Muscle of back (tissue), 11 donors: Measurements from ENCODE around the gene CNDP1. TPM values are rescaled to one million over a fixed set of nuclear protein-coding genes. Genes with fewer than 3 reads are reported as not detected.

Experiments used
- DNase-seq, 3 donors: peaks; one replicate each; pipeline versions ENCODE4 v3.0.0 to v3.0.0-alpha.2; 2013
- polyA plus RNA-seq, 10 donors: library from polyadenylated mRNA; unstranded; fragments of 120-200 nt; gene quantifications; one replicate each; pipeline ENCODE4 v1.2.1, GENCODE V29; 2013; ENCODE audit not compliant: insufficient read length in 10 of 10

The CNDP1 gene
- polyA plus RNA-seq, 10 donors = 0.11 to 0.50 (median 0.20) TPM; not detected in 2

- peak; percentile 78 to 98 (median 95) for DNase-seq
These were observed 27.7 kb upstream of the CNDP1 start for GRCh38 chr18:74506448-74507084.

GRCh38 chr18:74507097-74507881 is 27.0 kb upstream of the CNDP1 start:
- DNase-seq = no peak

DNA sequence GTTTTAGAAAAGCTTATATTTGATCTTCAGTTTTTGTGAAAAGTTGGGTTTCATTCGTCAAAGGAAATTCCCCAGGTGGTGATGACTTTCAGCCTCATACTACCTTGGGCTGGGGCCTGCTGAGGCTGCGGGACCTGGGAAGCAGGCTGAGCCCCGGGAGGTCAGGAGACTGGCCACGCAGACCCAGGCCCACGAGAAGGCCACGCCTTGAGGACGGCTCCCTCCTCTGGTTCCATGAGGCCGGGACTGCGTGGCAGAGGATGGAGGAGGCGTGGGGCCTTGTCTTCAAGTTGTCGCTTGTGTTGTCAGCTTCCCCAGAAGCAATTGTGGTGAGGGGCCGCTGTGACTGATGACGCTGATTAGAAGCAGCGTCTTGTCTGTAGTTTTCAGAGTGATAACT is 26.4 kb upstream of the CNDP1 start:
- DNase-seq = no peak

DNA sequence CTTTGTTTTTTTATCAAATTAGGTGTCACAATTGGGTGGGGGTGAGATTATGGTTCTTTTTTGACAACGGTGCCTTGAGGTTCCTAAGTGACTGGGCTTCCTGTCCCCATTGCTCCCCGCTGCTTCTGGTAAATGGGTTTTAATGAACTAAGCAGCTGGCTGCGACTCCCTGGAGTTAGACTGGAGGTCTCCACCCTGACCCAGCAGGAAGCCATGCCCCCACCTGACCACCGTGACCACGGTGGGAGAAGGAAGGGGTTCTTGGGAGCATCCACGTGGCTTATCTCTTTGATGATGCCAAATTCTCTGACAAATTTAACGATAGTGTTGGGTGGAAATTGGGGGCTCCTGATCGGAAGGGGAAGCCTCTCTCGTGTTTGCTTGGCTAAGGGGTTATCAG is 25.9 kb upstream of the CNDP1 start:
- no peak for DNase-seq

- DNase-seq = no peak
These were observed 25.5 kb upstream of the CNDP1 start for GRCh38 chr18:74508821-74509225.

DNA sequence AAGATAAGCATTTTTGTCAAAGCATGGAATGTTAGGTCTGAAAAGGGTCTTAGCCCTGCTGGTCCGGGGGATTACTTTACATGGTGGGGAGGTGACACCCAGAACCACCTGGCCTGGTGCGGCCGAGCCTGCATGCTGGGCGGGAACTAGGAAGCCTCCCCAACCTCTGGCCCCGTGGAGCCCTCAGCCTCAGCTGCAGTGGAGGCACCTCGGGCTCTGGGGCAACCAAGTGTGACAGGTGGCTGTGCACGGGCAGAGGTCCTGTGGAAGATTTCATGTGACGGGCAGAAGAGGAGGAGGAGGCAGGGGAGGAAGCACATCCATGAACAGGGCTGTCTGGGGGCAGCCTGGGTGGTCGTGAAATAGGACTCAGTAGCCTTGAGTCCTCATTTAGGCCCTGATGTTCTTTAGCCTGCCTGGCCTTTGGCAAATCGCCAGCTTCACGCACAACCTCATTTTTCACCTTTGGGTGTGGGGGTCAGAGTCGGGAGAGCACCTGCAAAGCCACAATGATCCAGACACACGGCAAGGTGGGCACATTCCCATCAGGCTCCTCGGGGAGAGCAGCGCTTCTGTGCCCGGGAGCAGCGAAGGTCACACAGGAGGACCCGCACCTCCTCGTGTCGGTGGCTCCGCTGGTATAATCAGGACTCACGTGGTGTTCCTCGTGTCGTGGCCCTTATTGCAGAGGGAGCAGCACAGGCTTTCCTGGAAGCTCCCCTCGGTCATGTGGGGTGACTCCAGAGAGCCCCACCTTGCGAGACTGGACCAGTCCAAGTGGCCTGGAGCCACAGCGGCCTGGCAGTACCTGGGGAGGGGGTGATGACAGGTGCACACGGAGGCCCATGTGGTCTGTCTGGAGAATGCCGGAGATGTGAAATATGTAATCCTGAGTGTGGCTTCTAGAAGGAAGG is 24.2 kb upstream of the CNDP1 start:
- DNase-seq = no peak

DNA sequence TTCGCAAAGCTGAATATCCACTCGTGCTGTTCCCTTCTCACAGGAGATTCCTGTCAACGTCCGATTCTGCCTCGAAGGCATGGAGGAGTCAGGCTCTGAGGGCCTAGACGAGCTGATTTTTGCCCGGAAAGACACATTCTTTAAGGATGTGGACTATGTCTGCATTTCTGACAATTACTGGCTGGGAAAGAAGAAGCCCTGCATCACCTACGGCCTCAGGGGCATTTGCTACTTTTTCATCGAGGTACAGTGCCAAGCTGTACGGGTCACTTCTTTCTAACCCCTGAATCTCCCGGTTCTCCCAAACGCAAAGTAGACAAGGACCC is 23.6 kb upstream of the CNDP1 start:
- DNase-seq = no peak

DNA sequence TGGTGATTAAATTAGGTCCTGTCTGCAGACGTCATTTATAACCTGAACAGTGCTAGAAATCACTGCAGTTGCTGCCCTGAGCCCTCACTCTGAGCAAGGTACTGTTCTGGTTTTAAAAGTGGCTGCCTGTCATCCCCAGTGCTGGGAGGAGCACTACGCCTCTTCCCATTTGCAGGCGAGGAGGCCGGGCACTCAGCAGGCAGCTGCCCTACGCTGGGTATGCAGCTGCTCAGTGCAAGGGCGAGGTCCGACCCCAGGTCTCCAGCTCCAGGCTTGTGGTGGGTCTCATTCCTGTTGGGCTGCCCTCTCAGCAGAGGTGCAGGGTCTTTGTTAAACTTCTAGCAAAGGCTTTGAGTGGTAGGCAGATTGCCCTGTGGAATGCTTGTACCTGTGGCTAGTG is 22.5 kb upstream of the CNDP1 start:
- no peak for DNase-seq

GRCh38 chr18:74512321-74513053 is 21.8 kb upstream of the CNDP1 start:
- DNase-seq = no peak

GRCh38 chr18:74513149-74513882 is 21.0 kb upstream of the CNDP1 start:
- DNase-seq = no peak

DNA sequence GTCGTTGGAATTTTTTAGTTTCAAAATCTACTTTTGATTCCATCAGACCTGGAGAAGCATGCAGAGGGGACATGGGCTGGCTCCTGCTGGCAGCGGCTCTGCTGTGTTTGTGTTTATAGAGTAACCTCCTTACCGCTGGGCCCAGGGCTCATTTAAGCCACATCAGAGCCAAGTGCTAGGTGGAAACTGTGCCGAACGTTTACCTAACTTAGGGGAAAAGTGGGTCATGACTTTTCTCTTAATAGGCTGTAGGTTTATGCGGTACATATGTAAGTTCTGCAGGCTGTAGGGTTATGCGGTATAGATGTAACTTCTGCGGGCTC is 20.5 kb upstream of the CNDP1 start:
- DNase-seq = no peak

- DNase-seq = no peak
These were observed 19.3 kb upstream of the CNDP1 start for GRCh38 chr18:74514860-74515495.

GRCh38 chr18:74515620-74516231 is 18.6 kb upstream of the CNDP1 start:
- DNase-seq = no peak

- DNase-seq = no peak
These were observed 17.7 kb upstream of the CNDP1 start for GRCh38 chr18:74516271-74517235.

- DNase-seq = no peak
These were observed 17.1 kb upstream of the CNDP1 start for GRCh38 chr18:74517236-74517630.

DNA sequence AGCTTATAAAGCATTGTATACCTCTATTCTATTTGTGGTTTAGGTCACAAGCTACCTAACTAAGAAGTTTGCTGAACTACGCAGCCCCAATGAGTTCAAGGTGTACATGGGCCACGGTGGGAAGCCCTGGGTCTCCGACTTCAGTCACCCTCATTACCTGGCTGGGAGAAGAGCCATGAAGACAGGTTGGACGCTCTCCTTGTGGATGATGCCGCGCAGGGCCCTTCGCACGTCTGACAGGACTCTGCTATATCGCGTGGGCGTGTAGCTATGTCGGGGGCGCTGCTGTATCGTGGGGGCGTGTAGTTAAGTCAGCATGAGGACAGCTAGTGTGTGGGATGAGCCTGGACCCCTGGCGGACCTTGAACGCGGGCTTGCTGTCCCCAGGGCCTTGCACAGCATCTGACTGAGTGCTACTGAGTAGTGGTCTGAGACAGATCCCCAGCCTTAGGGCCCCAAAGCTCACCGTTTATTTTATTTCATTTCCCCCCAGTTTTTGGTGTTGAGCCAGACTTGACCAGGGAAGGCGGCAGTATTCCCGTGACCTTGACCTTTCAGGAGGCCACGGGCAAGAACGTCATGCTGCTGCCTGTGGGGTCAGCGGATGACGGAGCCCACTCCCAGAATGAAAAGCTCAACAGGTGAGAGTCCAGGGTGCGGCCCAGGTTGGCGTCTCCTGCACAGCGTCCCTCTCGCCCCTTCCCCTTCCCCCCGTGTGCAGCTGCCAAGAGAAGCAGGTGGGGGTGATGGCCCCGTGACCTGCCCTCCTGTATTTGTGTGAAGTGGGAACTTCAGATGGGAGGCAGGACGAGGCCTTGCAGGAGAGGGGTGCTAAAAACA is 15.6 kb upstream of the CNDP1 start:
- DNase-seq = no peak

DNA sequence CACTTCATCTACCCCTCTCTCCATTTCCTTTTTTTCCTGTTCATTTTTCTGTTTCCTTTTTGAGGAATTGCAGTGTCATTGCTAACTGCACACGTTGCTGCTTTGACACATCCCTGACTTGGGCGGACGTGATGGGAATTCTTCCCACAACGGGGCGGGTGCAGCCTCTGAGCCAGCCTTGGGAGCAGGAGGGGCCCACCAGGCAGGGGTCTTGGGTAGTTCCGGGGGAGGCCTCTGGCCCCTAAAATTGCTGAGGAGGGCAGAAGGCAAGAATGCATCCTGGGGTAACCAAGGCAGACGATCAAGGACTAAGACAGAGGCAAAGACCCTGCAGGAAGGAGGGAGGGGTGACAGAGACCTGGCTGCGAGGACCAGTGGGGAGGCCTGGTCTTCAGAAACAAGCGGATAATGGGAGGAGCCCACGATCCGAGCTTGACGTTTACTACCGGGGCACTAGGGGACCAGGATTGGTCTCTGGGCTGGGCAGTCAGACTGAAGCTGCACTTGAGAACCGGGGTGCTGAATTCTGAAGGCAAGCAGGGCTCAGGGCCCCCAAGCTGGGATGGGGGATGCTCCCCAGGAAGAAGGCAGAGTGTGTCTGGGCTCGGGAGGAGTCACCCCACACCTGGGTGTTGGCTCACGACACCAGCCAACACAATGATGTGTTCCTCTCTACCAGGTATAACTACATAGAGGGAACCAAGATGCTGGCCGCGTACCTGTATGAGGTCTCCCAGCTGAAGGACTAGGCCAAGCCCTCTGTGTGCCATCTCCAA is 14.8 kb upstream of the CNDP1 start:
- no peak for DNase-seq
